K562 (cell line): ENCODE results near the gene HADHA. TPM values are rescaled to one million over a fixed set of nuclear protein-coding genes. Genes with fewer than 3 reads are reported as not detected.

ENCODE experiments used
- ATAC-seq: fragments of 200-7000 bp; cut with Tn5 transposase; 3 replicates; pipeline ENCODE4 v1.9.1; 2020; ENCODE audit warnings: moderate library complexity
- BruUV-seq: library from RNA; stranded (reverse); fragments of 400-500 nt; replicated peaks from 2 replicates; lab custom pipeline; 2021; lab: Mats Ljungman, UMichigan
- CTCF ChIA-PET: fragments of 300-600 bp; formaldehyde crosslinking; extraction: SDS; loops from one replicate; lab custom pipeline; 2021; ENCODE audit warnings: low intra/inter-chr PET ratio; lab: Yijun Ruan, JAX
- POLR2A ChIA-PET: fragments of 300-600, 350-650 bp; sonication (Branson Sonifier 250); formaldehyde crosslinking; extraction: SDS; loops from one replicate; lab custom pipeline; 2021; ENCODE audit warnings: antibody characterized with exemption, inconsistent platforms; lab: Yijun Ruan, JAX
- DNase-seq, 4 experiments: peaks; one replicate each; pipeline versions ENCODE4 v3.0.0 to v3.0.0-alpha.2; 2011 to 2018; ENCODE audit warnings: low spot score in 3 of 4, mixed read lengths in 3 of 4; ENCODE audit errors: extremely low read depth in 1 of 4
- FAIRE-seq: peaks from 2 replicates; lab custom pipeline; 2011; peaks lifted over from hg19 to GRCh38; lab: Jason Lieb, UNC
- H2AFZ ChIP-seq: 2 replicates; pipeline ENCODE4 v1.6.0; 2011; ENCODE audit warnings: low read depth, low read length, control low read depth, inconsistent platforms
- H3K27ac ChIP-seq: fragments of 200-600 bp; 3 replicates; pipeline ENCODE4 v1.8.0; 2011; ENCODE audit warnings: low read depth, mild to moderate bottlenecking, control low read depth, inconsistent platforms, low read length, moderate library complexity, mixed read lengths; ENCODE audit errors: extremely low read depth
- H3K27me3 ChIP-seq, 2 experiments: fragments of 300-600 bp in 1 of 2; 2 replicates in 1 of 2; 3 replicates in 1 of 2; pipeline versions ENCODE4 v1.6.0 to v1.8.0; 2011; ENCODE audit warnings: inconsistent platforms in 2 of 2, low read length in 2 of 2, mild to moderate bottlenecking in 1 of 2, mixed read lengths in 1 of 2, moderate library complexity in 1 of 2; ENCODE audit not compliant: control insufficient read depth in 2 of 2, insufficient read depth in 2 of 2
- H3K36me3 ChIP-seq: fragments of 300-600 bp; 3 replicates; pipeline ENCODE4 v1.8.0; 2011; ENCODE audit warnings: mild to moderate bottlenecking, low read length, inconsistent platforms; ENCODE audit not compliant: control insufficient read depth, insufficient read depth
- H3K4me1 ChIP-seq, 2 experiments: fragments of 200-600 bp in 1 of 2; replicated peaks in 1 of 2; 2 replicates in 1 of 2; 3 replicates in 1 of 2; pipeline versions ENCODE4 v1.5.1 to v1.8.0; 2011; ENCODE audit warnings: inconsistent platforms in 2 of 2, low read length in 2 of 2, mild to moderate bottlenecking in 1 of 2, mixed read lengths in 1 of 2, moderate library complexity in 1 of 2; ENCODE audit not compliant: control insufficient read depth in 2 of 2, insufficient read depth in 2 of 2
- H3K4me2 ChIP-seq: 2 replicates; pipeline ENCODE4 v1.6.1; 2011; ENCODE audit warnings: low read length, control low read depth, inconsistent platforms, mixed read lengths; ENCODE audit not compliant: insufficient read depth
- H3K4me3 ChIP-seq: fragments of 200-600 bp; sonication (generic), shearing (Covaris generic); 2 replicates; pipeline ENCODE4 v1.5.1; 2016; ENCODE audit warnings: control low read depth, inconsistent platforms
- H3K79me2 ChIP-seq: fragments of 200-600 bp; 3 replicates; pipeline ENCODE4 v1.8.0; 2011; ENCODE audit warnings: low read length, inconsistent platforms; ENCODE audit not compliant: control insufficient read depth, insufficient read depth
- H3K9ac ChIP-seq, 2 experiments: 2 replicates each; pipeline versions ENCODE4 v1.6.0 to v1.6.1; 2011; ENCODE audit warnings: low read depth in 2 of 2, low read length in 2 of 2, control low read depth in 1 of 2, inconsistent platforms in 1 of 2, mild to moderate bottlenecking in 1 of 2, mixed read lengths in 1 of 2; ENCODE audit not compliant: insufficient read depth in 1 of 2
- H3K9me1 ChIP-seq: one replicate; pipeline ENCODE4 v1.6.0; 2011; ENCODE audit warnings: inconsistent platforms, mild to moderate bottlenecking, low read length, moderate library complexity; ENCODE audit not compliant: control insufficient read depth, insufficient read depth
- H3K9me3 ChIP-seq: replicated peaks from 2 replicates; pipeline ENCODE4 v1.5.1; 2011; ENCODE audit warnings: low read depth, low read length, inconsistent platforms; ENCODE audit not compliant: control insufficient read depth, insufficient read depth
- H4K20me1 ChIP-seq: replicated peaks from 2 replicates; pipeline ENCODE4 v1.6.1; 2011; ENCODE audit warnings: low read length, inconsistent platforms, mixed read lengths; ENCODE audit not compliant: control insufficient read depth, insufficient read depth
- CBX3 ChIP-seq, 2 experiments: IDR thresholded peaks; 1 replicate in 1 of 2; 2 replicates in 1 of 2; pipeline ENCODE4 v1.6.1; 2012; ENCODE audit warnings: inconsistent platforms in 2 of 2, low read length in 2 of 2, borderline replicate concordance in 1 of 2, control low read depth in 1 of 2
- EHMT2 ChIP-seq: fragments of 450-650 bp; IDR thresholded peaks from 2 replicates; pipeline ENCODE4 v1.6.1; 2018; ENCODE audit warnings: antibody characterized with exemption
- FOXM1 ChIP-seq, 2 experiments: fragments of 450-650 bp in 1 of 2; sonication (generic) in 1 of 2; formaldehyde crosslinking in 1 of 2; IDR thresholded peaks; 2 replicates each; pipeline versions ENCODE4 v1.6.1 to v1.9.0; 2017 to 2022; ENCODE audit warnings: low read depth in 2 of 2, mild to moderate bottlenecking in 2 of 2, missing genetic modification reagents in 1 of 2, moderate library complexity in 1 of 2
- STAT5A ChIP-seq: IDR thresholded peaks from 2 replicates; pipeline ENCODE4 v1.6.1; 2012; ENCODE audit warnings: low read length, inconsistent platforms, borderline replicate concordance
- STAT6 ChIP-seq: sonication (generic); formaldehyde crosslinking; IDR thresholded peaks from 2 replicates; pipeline ENCODE4 v1.8.1; 2023; ENCODE audit warnings: mild to moderate bottlenecking, missing genetic modification reagents
- TRIM28 ChIP-seq: fragments of 450-650 bp; IDR thresholded peaks from 2 replicates; pipeline ENCODE4 v1.6.1; 2017
- ZBTB8A ChIP-seq: fragments of 450-650 bp; IDR thresholded peaks from 2 replicates; pipeline ENCODE4 v1.6.1; 2018; ENCODE audit warnings: mild to moderate bottlenecking, moderate library complexity; ENCODE audit not compliant: partially characterized antibody
- WGBS: fragments of 100-300 bp; shearing (Covaris generic); methylation state at CpG from one replicate; pipeline ENCODE4 v1.1.6; 2016; ENCODE audit warnings: low coverage, mixed read lengths; ENCODE audit not compliant: insufficient coverage; ENCODE audit errors: missing lambda C conversion rate; 5-methylcytosine and 5-hydroxymethylcytosine counted together
- in situ Hi-C: fragments of 300-500 bp; cut with MboI; formaldehyde crosslinking; loops from 4 replicates; pipeline ENCODE4 v1.15.0; 2018; ENCODE audit warnings: inconsistent platforms, mixed read lengths
- intact Hi-C: fragments of 100-400 bp; cut with micrococcal nuclease; formaldehyde crosslinking; loops from 2 replicates; pipeline ENCODE4 v1.14.2; 2022
- polyA plus RNA-seq, 8 experiments: library from polyadenylated mRNA; depleted of rRNA in 4 of 8; stranded (reverse) in 5 of 8; unstranded in 3 of 8; fragments of >200 nt; fragmentation: Nextera tagmentation in 2 of 8; fragmentation: Illumina TruSeq in 1 of 8; extraction: Ambion mirVana in 2 of 8; extraction: Trizol in 1 of 8; gene quantifications; 2 replicates each; pipeline versions ENCODE4 v1.2.1 to v1.2.3, GENCODE V29; 2011 to 2014; ENCODE audit warnings: inconsistent platforms in 1 of 8, missing spikeins in 1 of 8
- total RNA-seq, 7 experiments: library from RNA; depleted of rRNA in 6 of 7; stranded (reverse); fragments of >200 nt in 6 of 7; fragmentation: Illumina TruSeq in 2 of 7; extraction: Trizol in 2 of 7; gene quantifications; 2 replicates each; pipeline versions ENCODE4 v1.2.1 to v1.2.3, GENCODE V29; 2011 to 2021; ENCODE audit warnings: low replicate concordance in 1 of 7

HADHA gene
- total and polyA plus RNA-seq, 9 of the 15 experiments (the other 6 are each of a cell fraction or from before 2014, with no cell fraction given): 145 to 326 (median 202) TPM

- Histone ChIP-seq H3K4me3 (no peak overlapping the region), H3K27me3 (peaks cover 15 to 20% of the 10 kb centered on the region in 2 experiments), H3K27ac (no peak overlapping the region), H3K9me1 (no peaks in the 10 kb centered on the region), H3K9me3 (no peaks in the 10 kb centered on the region), H4K20me1 (no peaks in the 10 kb centered on the region), H3K9ac (peak overlapping the region in 1 of 2 experiments; percentile 31; a peak in 1 of 4 replicates), H3K36me3 (no peaks in the 10 kb centered on the region), H2AFZ (peak overlapping the region; percentile 29; the same call in 1 of the 2 replicates), H3K79me2 (no peaks in the 10 kb centered on the region), H3K4me2 (no peak overlapping the region), H3K4me1 (0 out of 5 replicates have a peak, but pooled peaks cover 0 to 3% of the 10 kb centered on the region in 2 experiments)
- 25% methylated on average over 11 of the region's 12 CpGs for WGBS
- ChIA-PET POLR2A (interaction anchor here (0.5 to 1.4 kb wide), 2 partner anchors 17 to 116 kb away, joined by 3 to 4 read pairs; no protein-coding TSS in a partner anchor), CTCF (no interaction called here)
- intact Hi-C loops (no loop called here), in situ Hi-C loops (no loop called here)
- TF ChIP-seq STAT6 (CRISPR knock-in tag): no peak
- BruUV-seq: no TSS peak
- FAIRE-seq (no peak), DNase-seq (no peak), ATAC-seq (no peak)
Observed at GRCh38 chr2:26150243-26150642, 94.2 kb downstream of the HADHA start.

- H2AFZ ChIP-seq: no peak overlapping the region
- ChIA-PET CTCF (interaction anchor here (0.5 kb wide), 1 partner anchor 27 kb away, joined by 3 read pairs; no protein-coding TSS in a partner anchor), POLR2A (interaction anchor here (0.6 kb wide), 1 partner anchor 904 kb away, joined by 3 read pairs; no protein-coding TSS in a partner anchor)
- H3K27me3 ChIP-seq: peaks cover 15 to 20% of the 10 kb centered on the region in 2 experiments
- H3K79me2 ChIP-seq: no peaks in the 10 kb centered on the region
- peaks cover 0 to 10% of the 10 kb centered on the region in 2 experiments; a peak in 2 of 5 replicates for H3K4me1 ChIP-seq
- H3K4me3 ChIP-seq: no peak overlapping the region
- WGBS: 3% methylated on average over 2 of the region's 2 CpGs
- in situ Hi-C loops: loop anchor here (5.0 kb wide), 2 partner anchors 156 to 296 kb away; no protein-coding TSS in a partner anchor
- BruUV-seq: no TSS peak
- no peak overlapping the region for H3K4me2 ChIP-seq
- H3K9me1 ChIP-seq: no peaks in the 10 kb centered on the region
- FAIRE-seq (peak; percentile 46), DNase-seq (no peak), ATAC-seq (no peak)
- H4K20me1 ChIP-seq: no peaks in the 10 kb centered on the region
- intact Hi-C loops: no loop called here
- no peak overlapping the region for H3K27ac ChIP-seq
- no peaks in the 10 kb centered on the region for H3K9me3 ChIP-seq
- H3K9ac ChIP-seq: no peak overlapping the region
- H3K36me3 ChIP-seq: no peaks in the 10 kb centered on the region
- TF ChIP-seq FOXM1 (IDR thresholded peaks at IDR 0.05; ENCODE audit: low read depth) (no peak), FOXM1 (CRISPR knock-in tag; IDR thresholded peaks at IDR 0.05; ENCODE audit: low read depth) (no peak), TRIM28 (no peak), CBX3 (IDR thresholded peaks at IDR 0.05; ENCODE audit: borderline replicate concordance in 1 of 2, low read length in 2 of 2) (no peak), STAT5A (no peak), EHMT2 (peak; percentile 91), ZBTB8A (no peak)
Observed at GRCh38 chr2:26148501-26148900, 95.9 kb downstream of the HADHA start.
